WERI-Rb-1 (cell line): Measurements from ENCODE around the gene LCE1C.

ENCODE experiments used
- DNase-seq: peaks from one replicate; pipeline ENCODE4 v3.0.0-alpha.2; 2020
- H3K27ac ChIP-seq: fragments of 250-450 bp; sonication (Bioruptor Pico); 2 replicates; pipeline ENCODE4 v1.5.1; 2020; ENCODE audit warnings: mild to moderate bottlenecking, moderate library complexity
- H3K27me3 ChIP-seq: fragments of 250-450 bp; sonication (Bioruptor Pico); 2 replicates; pipeline ENCODE4 v1.5.1; 2021; ENCODE audit warnings: mild to moderate bottlenecking, low read depth, moderate library complexity; ENCODE audit not compliant: insufficient read depth, severe bottlenecking
- H3K36me3 ChIP-seq: fragments of 250-450 bp; sonication (Bioruptor Pico); 2 replicates; pipeline ENCODE4 v1.5.1; 2020; ENCODE audit warnings: mild to moderate bottlenecking, moderate library complexity
- H3K4me3 ChIP-seq: 2 replicates; pipeline ENCODE4 v1.5.1; 2011; ENCODE audit warnings: low read depth, mild to moderate bottlenecking, control low read depth, low read length
- H3K9me3 ChIP-seq: fragments of 250-450 bp; sonication (Bioruptor Pico); 2 replicates; pipeline ENCODE4 v1.5.1; 2021; ENCODE audit warnings: mild to moderate bottlenecking, moderate library complexity; ENCODE audit not compliant: severe bottlenecking
- TF ChIP-seq, protein P1 (sequence below): IDR thresholded peaks from 2 replicates; pipeline ENCODE4 v1.5.1; 2011; ENCODE audit warnings: low read depth, mild to moderate bottlenecking, control low read depth, inconsistent platforms, low read length

Gene LCE1C

GRCh38 chr1:152770411-152770810 lies 36.0 kb downstream of the LCE1C start:
- Histone ChIP-seq H3K27me3 (peaks cover 79% of the 10 kb centered on the region), H3K4me3 (no peak overlapping the region), H3K27ac (no peak overlapping the region), H3K36me3 (no peaks in the 10 kb centered on the region), H3K9me3 (no peaks in the 10 kb centered on the region)
- TF ChIP-seq, protein P1, sequence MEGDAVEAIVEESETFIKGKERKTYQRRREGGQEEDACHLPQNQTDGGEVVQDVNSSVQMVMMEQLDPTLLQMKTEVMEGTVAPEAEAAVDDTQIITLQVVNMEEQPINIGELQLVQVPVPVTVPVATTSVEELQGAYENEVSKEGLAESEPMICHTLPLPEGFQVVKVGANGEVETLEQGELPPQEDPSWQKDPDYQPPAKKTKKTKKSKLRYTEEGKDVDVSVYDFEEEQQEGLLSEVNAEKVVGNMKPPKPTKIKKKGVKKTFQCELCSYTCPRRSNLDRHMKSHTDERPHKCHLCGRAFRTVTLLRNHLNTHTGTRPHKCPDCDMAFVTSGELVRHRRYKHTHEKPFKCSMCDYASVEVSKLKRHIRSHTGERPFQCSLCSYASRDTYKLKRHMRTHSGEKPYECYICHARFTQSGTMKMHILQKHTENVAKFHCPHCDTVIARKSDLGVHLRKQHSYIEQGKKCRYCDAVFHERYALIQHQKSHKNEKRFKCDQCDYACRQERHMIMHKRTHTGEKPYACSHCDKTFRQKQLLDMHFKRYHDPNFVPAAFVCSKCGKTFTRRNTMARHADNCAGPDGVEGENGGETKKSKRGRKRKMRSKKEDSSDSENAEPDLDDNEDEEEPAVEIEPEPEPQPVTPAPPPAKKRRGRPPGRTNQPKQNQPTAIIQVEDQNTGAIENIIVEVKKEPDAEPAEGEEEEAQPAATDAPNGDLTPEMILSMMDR: no peak
- no peak for DNase-seq

- Histone ChIP-seq H3K27me3 (peaks cover 79% of the 10 kb centered on the region), H3K27ac (no peak overlapping the region), H3K4me3 (no peak overlapping the region), H3K36me3 (no peaks in the 10 kb centered on the region), H3K9me3 (no peaks in the 10 kb centered on the region)
- TF ChIP-seq, protein P1: no peak
- DNase-seq: no peak
Measured at GRCh38 chr1:152768847-152769533, 37.5 kb downstream of the LCE1C start.

DNA sequence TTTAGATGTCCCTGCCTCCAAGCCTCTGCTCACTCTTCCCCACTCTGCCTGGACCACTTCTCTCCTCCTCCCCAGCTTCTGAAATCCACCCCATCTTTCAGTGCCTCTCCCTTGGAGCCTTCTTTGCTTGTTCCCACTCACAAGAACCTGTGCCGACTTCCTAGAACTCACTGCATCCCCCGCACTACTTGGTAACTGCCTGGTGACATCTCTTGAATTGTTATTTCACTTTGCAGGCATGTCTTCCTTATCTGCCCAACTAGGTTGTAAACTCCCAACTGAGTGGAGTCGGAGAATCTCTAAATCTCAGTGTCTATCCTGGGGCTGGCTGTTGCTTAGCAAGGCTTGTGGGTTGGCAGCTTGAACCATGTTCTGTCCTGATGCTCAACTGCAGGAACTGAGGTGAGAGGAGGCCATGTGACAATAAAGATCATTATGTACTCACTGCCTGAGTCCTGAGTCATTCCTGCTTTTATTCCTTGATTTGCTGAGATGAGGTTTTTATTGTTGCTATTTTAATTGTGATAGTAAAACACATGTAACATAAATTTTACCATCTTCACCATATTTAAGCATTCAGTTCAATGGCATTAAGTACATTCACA lies 44.7 kb downstream of the LCE1C start:
- TF ChIP-seq, protein P1: no peak
- no peaks in the 10 kb centered on the region for H3K9me3 ChIP-seq
- peaks cover 97% of the 10 kb centered on the region for H3K27me3 ChIP-seq
- H3K36me3 ChIP-seq: no peaks in the 10 kb centered on the region
- no peak overlapping the region for H3K4me3 ChIP-seq
- no peak overlapping the region for H3K27ac ChIP-seq
- DNase-seq: no peak

DNA sequence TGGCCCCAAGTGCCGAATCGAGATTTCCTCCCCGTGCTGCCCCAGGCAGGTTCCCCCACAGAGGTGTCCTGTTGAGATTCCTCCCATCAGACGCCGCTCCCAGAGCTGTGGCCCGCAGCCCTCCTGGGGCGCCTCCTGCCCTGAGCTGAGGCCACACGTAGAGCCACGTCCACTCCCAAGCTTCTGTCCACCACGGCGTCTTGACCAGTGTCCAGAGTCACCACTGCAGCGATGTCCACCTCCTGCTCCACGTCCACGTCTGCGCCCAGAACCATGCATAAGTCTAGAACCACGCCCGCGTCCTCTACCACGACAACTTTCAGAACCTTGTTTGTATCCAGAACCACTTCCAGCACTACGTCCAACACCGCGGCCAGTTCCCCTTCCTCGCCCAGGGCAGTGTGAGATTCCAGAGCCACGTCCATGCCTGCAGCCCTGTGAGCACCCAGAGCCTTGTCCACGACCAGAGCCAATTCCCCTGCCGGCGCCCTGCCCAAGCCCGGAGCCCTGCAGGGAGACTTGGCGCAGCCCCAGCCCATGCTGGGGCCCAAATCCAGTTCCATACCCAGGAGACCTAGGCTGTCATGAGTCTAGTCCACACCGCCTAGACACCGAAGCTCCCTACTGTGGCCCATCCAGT lies 45.8 kb downstream of the LCE1C start:
- Histone ChIP-seq H3K4me3 (no peak overlapping the region), H3K36me3 (no peaks in the 10 kb centered on the region), H3K27me3 (peaks cover 97% of the 10 kb centered on the region), H3K27ac (no peak overlapping the region), H3K9me3 (no peaks in the 10 kb centered on the region)
- no peak for DNase-seq
- TF ChIP-seq, protein P1: no peak

GRCh38 chr1:152759453-152760173 lies 46.8 kb downstream of the LCE1C start:
- H3K27me3 ChIP-seq: peaks cover 97% of the 10 kb centered on the region
- DNase-seq: no peak
- no peak overlapping the region for H3K4me3 ChIP-seq
- TF ChIP-seq, protein P1: no peak
- no peak overlapping the region for H3K27ac ChIP-seq
- peaks cover 2% of the 10 kb centered on the region for H3K9me3 ChIP-seq
- no peaks in the 10 kb centered on the region for H3K36me3 ChIP-seq
